SK-N-SH treated with all-trans-retinoic acid at 6 μM for 48 hours (cell line): ENCODE results near the gene CAMK4.

ENCODE experiments used
- ATAC-seq: fragments of 200-7000 bp; cut with Tn5 transposase; 3 replicates; pipeline ENCODE4 v1.9.1; 2020; ENCODE audit warnings: mild to moderate bottlenecking, moderate library complexity
- ARNTL ChIP-seq: fragments of 450-650 bp; formaldehyde crosslinking; IDR thresholded peaks from 2 replicates; pipeline ENCODE4 v1.5.0; 2020; ENCODE audit warnings: low read depth, mild to moderate bottlenecking, moderate library complexity, borderline replicate concordance
- CREB5 ChIP-seq: fragments of 250-450 bp; sonication (Bioruptor Pico); IDR thresholded peaks from 2 replicates; pipeline ENCODE4 v1.5.1; 2020; ENCODE audit warnings: low read depth, mild to moderate bottlenecking, moderate library complexity
- CSDC2 ChIP-seq: fragments of 250-450 bp; sonication (Bioruptor Pico); IDR thresholded peaks from 2 replicates; pipeline ENCODE4 v1.5.0; 2020; ENCODE audit warnings: mild to moderate bottlenecking, moderate library complexity
- CSRNP3 ChIP-seq: fragments of 250-450 bp; sonication (Bioruptor Pico); IDR thresholded peaks from 2 replicates; pipeline ENCODE4 v1.5.1; 2021; ENCODE audit warnings: mild to moderate bottlenecking, moderate library complexity
- ISL1 ChIP-seq: fragments of 250-450 bp; sonication (Bioruptor Pico); IDR thresholded peaks from 2 replicates; pipeline ENCODE4 v2.1.2; 2022; ENCODE audit warnings: mild to moderate bottlenecking, moderate library complexity
- OSR1 ChIP-seq: fragments of 250-450 bp; sonication (Bioruptor Pico); IDR thresholded peaks from 2 replicates; pipeline ENCODE4 v1.8.0; 2022; ENCODE audit warnings: moderate library complexity, mild to moderate bottlenecking, inconsistent platforms
- PATZ1 ChIP-seq: fragments of 250-450 bp; sonication (Bioruptor Pico); IDR thresholded peaks from 2 replicates; pipeline ENCODE4 v1.8.0; 2020; ENCODE audit warnings: mild to moderate bottlenecking, moderate library complexity, borderline replicate concordance
- POU6F1 ChIP-seq: fragments of 250-450 bp; sonication (Bioruptor Pico); IDR thresholded peaks from 2 replicates; pipeline ENCODE4 v1.8.0; 2021; ENCODE audit warnings: low read depth, mild to moderate bottlenecking, moderate library complexity, borderline replicate concordance
- PPARA ChIP-seq: fragments of 250-450 bp; sonication (Bioruptor Pico); IDR thresholded peaks from 2 replicates; pipeline ENCODE4 v1.5.0; 2020; ENCODE audit warnings: mild to moderate bottlenecking, borderline replicate concordance
- SNAI2 ChIP-seq: fragments of 250-450 bp; sonication (Bioruptor Pico); IDR thresholded peaks from 2 replicates; pipeline ENCODE4 v1.5.0; 2020; ENCODE audit warnings: mild to moderate bottlenecking, moderate library complexity
- TOX ChIP-seq: fragments of 250-450 bp; sonication (Bioruptor Pico); IDR thresholded peaks from 2 replicates; pipeline ENCODE4 v1.8.0; 2021; ENCODE audit warnings: mild to moderate bottlenecking, moderate library complexity, borderline replicate concordance
- TSHZ2 ChIP-seq: fragments of 250-450 bp; sonication (Bioruptor Pico); IDR thresholded peaks from 2 replicates; pipeline ENCODE4 v1.5.0; 2020; ENCODE audit warnings: mild to moderate bottlenecking, moderate library complexity
- ZFP3 ChIP-seq: fragments of 250-450 bp; sonication (Bioruptor Pico); IDR thresholded peaks from 2 replicates; pipeline ENCODE4 v1.5.0; 2020; ENCODE audit warnings: mild to moderate bottlenecking, moderate library complexity
- ZFP30 ChIP-seq: fragments of 450-650 bp; formaldehyde crosslinking; IDR thresholded peaks from 2 replicates; pipeline ENCODE4 v1.5.0; 2022; ENCODE audit warnings: mild to moderate bottlenecking, moderate library complexity
- ZNF565 ChIP-seq: fragments of 450-650 bp; formaldehyde crosslinking; conservative IDR thresholded peaks from 2 replicates; pipeline ENCODE4 v1.5.0; 2020; ENCODE audit warnings: low read depth, mild to moderate bottlenecking, moderate library complexity
- ZNF70 ChIP-seq: fragments of 450-650 bp; formaldehyde crosslinking; IDR thresholded peaks from 2 replicates; pipeline ENCODE4 v1.5.0; 2020; ENCODE audit warnings: mild to moderate bottlenecking, moderate library complexity
- ZNF8 ChIP-seq: fragments of 450-650 bp; formaldehyde crosslinking; IDR thresholded peaks from 2 replicates; pipeline ENCODE4 v1.5.0; 2020; ENCODE audit warnings: mild to moderate bottlenecking, moderate library complexity

The CAMK4 gene

GRCh38 chr5:111251921-111252320, 27.7 kb downstream of the CAMK4 start (continued):
- no peak for TF ChIP-seq CSRNP3 (CRISPR knock-in tag)

GRCh38 chr5:111252799-111253545, 28.8 kb downstream of the CAMK4 start:
- TF ChIP-seq CSRNP3 (CRISPR knock-in tag) (no peak), PATZ1 (CRISPR knock-in tag) (no peak), CSDC2 (no peak), ZFP3 (CRISPR knock-in tag) (no peak), CREB5 (no peak), ZNF70 (CRISPR knock-in tag) (no peak), ZFP30 (CRISPR knock-in tag) (no peak)
- ATAC-seq: no peak

- ATAC-seq: no peak
- TF ChIP-seq OSR1 (CRISPR knock-in tag): no peak
- TF ChIP-seq ARNTL: no peak
- TF ChIP-seq ZNF565: no peak
- TF ChIP-seq POU6F1 (CRISPR knock-in tag): no peak
- TF ChIP-seq ISL1 (CRISPR knock-in tag): no peak
- no peak for TF ChIP-seq ZFP30 (CRISPR knock-in tag)
- TF ChIP-seq TOX (CRISPR knock-in tag): no peak
- no peak for TF ChIP-seq ZNF8 (CRISPR knock-in tag)
- TF ChIP-seq SNAI2 (CRISPR knock-in tag): no peak
- no peak for TF ChIP-seq CSRNP3 (CRISPR knock-in tag)
Observed at GRCh38 chr5:111254613-111255012, 30.4 kb downstream of the CAMK4 start.

- TF ChIP-seq ISL1 (CRISPR knock-in tag): no peak
- no peak for TF ChIP-seq ZFP30 (CRISPR knock-in tag)
- no peak for ATAC-seq
Observed at GRCh38 chr5:111255169-111255568, 31.0 kb downstream of the CAMK4 start.

- TF ChIP-seq ZFP30 (CRISPR knock-in tag) (no peak), TOX (CRISPR knock-in tag) (no peak), TSHZ2 (CRISPR knock-in tag) (no peak), PPARA (CRISPR knock-in tag) (no peak)
- no peak for ATAC-seq
Observed at GRCh38 chr5:111256128-111256527, 31.9 kb downstream of the CAMK4 start.
